OCI-LY3 (cell line): ENCODE data around the gene LAMC3.

Experiments used
- H2AFZ ChIP-seq: fragments of 200-600, 300-600 bp; shearing (Covaris generic); 2 replicates; pipeline ENCODE4 v1.6.0; 2014; ENCODE audit warnings: antibody characterized with exemption, low read depth, low read length
- H3K27ac ChIP-seq: fragments of 200-600, 300-600 bp; sonication (generic); 2 replicates; pipeline ENCODE4 v1.5.1; 2014; ENCODE audit warnings: mild to moderate bottlenecking, low read length, moderate library complexity, mixed read lengths
- H3K27me3 ChIP-seq: fragments of 200-600, 300-600 bp; sonication (generic); 2 replicates; pipeline ENCODE4 v1.6.1; 2014; ENCODE audit warnings: low read depth, low read length, mixed read lengths
- H3K36me3 ChIP-seq: fragments of 200-600, 300-600 bp; sonication (generic); replicated peaks from 2 replicates; pipeline ENCODE3; 2014; ENCODE audit warnings: low read depth, low read length, mixed read lengths
- H3K4me1 ChIP-seq: fragments of 300-600, 200-600 bp; sonication (generic); 2 replicates; pipeline ENCODE4 v1.6.1; 2014; ENCODE audit warnings: low read length, mixed read lengths
- H3K4me2 ChIP-seq: fragments of 200-600, 300-600 bp; sonication (generic); 2 replicates; pipeline ENCODE4 v1.6.1; 2014; ENCODE audit warnings: low read length, mixed read lengths
- H3K4me3 ChIP-seq: fragments of 300-600, 200-600 bp; sonication (generic); 2 replicates; pipeline ENCODE4 v1.5.1; 2014; ENCODE audit warnings: antibody characterized with exemption, mild to moderate bottlenecking, low read length, moderate library complexity
- H3K79me2 ChIP-seq: fragments of 300-600, 200-600 bp; shearing (Covaris generic); 2 replicates; pipeline ENCODE4 v1.6.1; 2014; ENCODE audit warnings: mild to moderate bottlenecking, low read length, mixed read lengths
- H3K9ac ChIP-seq: fragments of 300-600, 200-600 bp; shearing (Covaris generic); 2 replicates; pipeline ENCODE4 v1.6.0; 2014; ENCODE audit warnings: mild to moderate bottlenecking, low read length, moderate library complexity
- H3K9me3 ChIP-seq: fragments of 200-600, 300-600 bp; shearing (Covaris generic); 2 replicates; pipeline ENCODE4 v1.6.1; 2014; ENCODE audit warnings: low read length, mixed read lengths; ENCODE audit not compliant: insufficient read depth
- H4K20me1 ChIP-seq: fragments of 200-600, 300-600 bp; sonication (generic); 2 replicates; pipeline ENCODE4 v1.6.1; 2016; ENCODE audit warnings: low read length, mixed read lengths; ENCODE audit not compliant: insufficient read depth
- EZH2phosphoT487 ChIP-seq: fragments of 200-600 bp; shearing (Covaris generic); IDR thresholded peaks from 2 replicates; pipeline ENCODE4 v1.6.1; 2018; ENCODE audit warnings: antibody characterized with exemption, mixed run types, low read depth
- TF ChIP-seq, protein P1 (sequence below): fragments of 200-600, 300-600 bp; sonication (generic); IDR thresholded peaks from 2 replicates; pipeline ENCODE4 v1.5.1; 2014; ENCODE audit warnings: antibody characterized with exemption, low read length, low read depth

The LAMC3 gene

DNA sequence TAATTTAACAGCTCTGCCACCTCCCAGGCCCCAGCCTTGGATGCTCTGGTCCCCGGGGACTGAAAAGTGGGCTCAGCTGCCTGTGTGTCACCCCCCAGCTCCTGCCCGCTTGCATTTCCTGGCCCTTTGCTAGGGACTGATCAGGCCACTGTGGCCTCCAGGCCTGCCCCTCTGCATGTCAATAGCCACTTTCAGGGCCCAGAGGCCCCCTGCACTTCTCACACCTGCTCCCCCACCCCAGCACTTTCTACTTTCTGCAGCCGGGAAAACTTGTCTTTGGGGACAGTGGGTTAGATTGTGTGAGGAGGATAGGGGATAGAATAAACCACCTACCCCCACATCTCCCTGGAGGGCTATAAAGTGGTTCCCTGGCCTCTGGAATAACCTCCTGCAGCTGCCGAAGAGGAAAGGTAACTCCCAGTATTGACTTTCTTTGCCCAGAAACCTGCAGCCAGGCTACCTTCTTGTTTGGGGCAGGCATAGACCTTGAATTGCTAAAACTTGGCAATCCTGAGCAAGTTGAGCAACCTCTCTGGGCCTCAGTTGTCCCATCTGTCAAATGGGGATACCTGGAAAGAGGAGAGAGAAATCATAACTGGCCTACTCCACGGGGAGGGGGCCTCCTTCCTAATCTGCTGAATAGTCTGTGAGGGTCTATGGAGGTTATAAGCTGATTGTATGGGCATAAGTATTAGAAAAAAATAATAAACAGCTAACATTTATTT lies 95.2 kb downstream of the LAMC3 start:
- Histone ChIP-seq H3K79me2 (no peaks in the 10 kb centered on the region), H3K4me2 (no peak overlapping the region), H3K36me3 (no peaks in the 10 kb centered on the region), H2AFZ (no peak overlapping the region), H3K9me3 (no peaks in the 10 kb centered on the region), H3K27me3 (no peaks in the 10 kb centered on the region), H4K20me1 (no peaks in the 10 kb centered on the region), H3K27ac (no peak overlapping the region), H3K9ac (no peak overlapping the region), H3K4me1 (0 out of 2 replicates have a peak, but pooled peaks cover 3% of the 10 kb centered on the region), H3K4me3 (no peak overlapping the region)
- no peak for TF ChIP-seq EZH2phosphoT487
- TF ChIP-seq, protein P1, sequence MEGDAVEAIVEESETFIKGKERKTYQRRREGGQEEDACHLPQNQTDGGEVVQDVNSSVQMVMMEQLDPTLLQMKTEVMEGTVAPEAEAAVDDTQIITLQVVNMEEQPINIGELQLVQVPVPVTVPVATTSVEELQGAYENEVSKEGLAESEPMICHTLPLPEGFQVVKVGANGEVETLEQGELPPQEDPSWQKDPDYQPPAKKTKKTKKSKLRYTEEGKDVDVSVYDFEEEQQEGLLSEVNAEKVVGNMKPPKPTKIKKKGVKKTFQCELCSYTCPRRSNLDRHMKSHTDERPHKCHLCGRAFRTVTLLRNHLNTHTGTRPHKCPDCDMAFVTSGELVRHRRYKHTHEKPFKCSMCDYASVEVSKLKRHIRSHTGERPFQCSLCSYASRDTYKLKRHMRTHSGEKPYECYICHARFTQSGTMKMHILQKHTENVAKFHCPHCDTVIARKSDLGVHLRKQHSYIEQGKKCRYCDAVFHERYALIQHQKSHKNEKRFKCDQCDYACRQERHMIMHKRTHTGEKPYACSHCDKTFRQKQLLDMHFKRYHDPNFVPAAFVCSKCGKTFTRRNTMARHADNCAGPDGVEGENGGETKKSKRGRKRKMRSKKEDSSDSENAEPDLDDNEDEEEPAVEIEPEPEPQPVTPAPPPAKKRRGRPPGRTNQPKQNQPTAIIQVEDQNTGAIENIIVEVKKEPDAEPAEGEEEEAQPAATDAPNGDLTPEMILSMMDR = no peak

DNA sequence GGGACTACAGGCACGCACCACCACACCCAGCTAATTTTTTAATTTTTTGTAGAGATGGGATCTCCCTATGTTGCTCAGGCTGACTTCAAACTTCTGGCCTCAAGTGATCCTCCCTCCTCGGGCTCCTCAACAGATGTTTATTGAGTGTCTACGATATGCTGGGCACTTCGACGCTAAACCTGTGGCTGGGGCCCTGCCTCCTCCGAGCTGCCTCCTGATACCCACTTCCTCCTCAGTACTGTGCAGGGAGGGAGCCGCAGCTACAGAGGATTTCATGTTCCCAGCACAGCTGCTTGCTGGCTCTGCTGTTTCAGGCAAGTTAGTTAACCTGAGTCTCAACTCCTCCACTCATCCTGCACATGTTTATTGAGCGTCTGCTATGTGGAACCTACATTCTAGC lies 97.0 kb downstream of the LAMC3 start:
- H3K9ac ChIP-seq = no peak overlapping the region
- H3K4me3 ChIP-seq = no peak overlapping the region
- no peak overlapping the region for H2AFZ ChIP-seq
- no peak overlapping the region for H3K4me2 ChIP-seq
- no peaks in the 10 kb centered on the region for H3K27me3 ChIP-seq
- H3K27ac ChIP-seq = no peak overlapping the region
- H3K4me1 ChIP-seq = no peaks in the 10 kb centered on the region
- no peaks in the 10 kb centered on the region for H3K79me2 ChIP-seq
- no peaks in the 10 kb centered on the region for H4K20me1 ChIP-seq
- TF ChIP-seq EZH2phosphoT487 = no peak
- TF ChIP-seq, protein P1 = no peak
- no peaks in the 10 kb centered on the region for H3K9me3 ChIP-seq
- no peaks in the 10 kb centered on the region for H3K36me3 ChIP-seq

- no peaks in the 10 kb centered on the region for H3K36me3 ChIP-seq
- H3K9me3 ChIP-seq = no peaks in the 10 kb centered on the region
- no peaks in the 10 kb centered on the region for H3K4me1 ChIP-seq
- H3K9ac ChIP-seq = no peak overlapping the region
- H4K20me1 ChIP-seq = no peaks in the 10 kb centered on the region
- H3K79me2 ChIP-seq = no peaks in the 10 kb centered on the region
- no peak overlapping the region for H3K27ac ChIP-seq
- no peak overlapping the region for H3K4me2 ChIP-seq
- no peak for TF ChIP-seq EZH2phosphoT487
- TF ChIP-seq, protein P1 = no peak
- H2AFZ ChIP-seq = no peak overlapping the region
- no peak overlapping the region for H3K4me3 ChIP-seq
- H3K27me3 ChIP-seq = no peaks in the 10 kb centered on the region
Measured at GRCh38 chr9:131107760-131108159, 98.8 kb downstream of the LAMC3 start.

- H3K4me1 ChIP-seq = no peaks in the 10 kb centered on the region
- no peaks in the 10 kb centered on the region for H3K36me3 ChIP-seq
- H3K9ac ChIP-seq = no peak overlapping the region
- H3K4me2 ChIP-seq = no peak overlapping the region
- H4K20me1 ChIP-seq = no peaks in the 10 kb centered on the region
- TF ChIP-seq, protein P1 = no peak
- no peak for TF ChIP-seq EZH2phosphoT487
- H2AFZ ChIP-seq = no peak overlapping the region
- H3K27me3 ChIP-seq = no peaks in the 10 kb centered on the region
- H3K4me3 ChIP-seq = no peak overlapping the region
- no peaks in the 10 kb centered on the region for H3K9me3 ChIP-seq
- no peaks in the 10 kb centered on the region for H3K79me2 ChIP-seq
- no peak overlapping the region for H3K27ac ChIP-seq
Measured at GRCh38 chr9:131111186-131111853, 102.3 kb downstream of the LAMC3 start.
